ENCODE measurements around the gene DGCR6.
"Not testable (repeated sequence)": the region's sequence is repeated elsewhere in the genome, so short reads cannot be mapped to it uniquely, and the experiment has no call there.

Gene DGCR6

GRCh38 chr22:18905540-18906409 is at the start of gene DGCR6:
Gene DGCR6, plus strand, starts transcription at chr22:18906320. Its CDS starts 55 bp downstream, at chr22:18906375.
- Histone ChIP-seq H3K36me3 (ENCODE audit: insufficient read depth, low read length) (no peaks in the 10 kb centered on the region), H3K9ac (ENCODE audit: low read depth, low read length) (no peak within 1 kb of the TSS), H3K4me1 (ENCODE audit: insufficient read depth, low read length) (no peaks in the 10 kb centered on the region), H3K9me3 (ENCODE audit: control insufficient read depth, insufficient read depth, low read length) (no peaks in the 10 kb centered on the region)

DNA sequence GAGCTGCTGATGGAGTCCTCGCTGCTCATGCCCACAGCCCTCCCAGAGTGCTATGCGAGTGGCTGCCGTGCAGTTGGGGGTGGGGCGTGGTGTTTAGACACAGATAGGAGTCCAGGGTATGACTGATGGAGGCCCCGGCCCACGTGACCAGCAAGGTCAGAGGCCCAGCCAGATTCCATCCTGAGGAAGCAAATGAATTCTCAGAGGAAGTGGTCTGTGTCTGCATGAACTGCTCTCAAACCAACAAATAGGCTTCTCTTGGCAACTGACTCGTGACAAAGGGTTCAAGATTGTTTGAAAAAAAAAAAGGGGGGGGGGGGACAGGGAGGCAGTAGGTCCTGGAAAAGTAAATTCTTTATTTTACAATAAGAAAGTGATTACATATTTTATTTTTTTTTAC is 46.8 kb upstream of the DGCR6 start:
- H3K4me1 ChIP-seq (ENCODE audit: insufficient read depth, low read length); H3K9ac ChIP-seq (ENCODE audit: low read depth, low read length); H3K36me3 ChIP-seq (ENCODE audit: insufficient read depth, low read length); H3K9me3 ChIP-seq (ENCODE audit: control insufficient read depth, insufficient read depth, low read length): not testable (repeated sequence)

DNA sequence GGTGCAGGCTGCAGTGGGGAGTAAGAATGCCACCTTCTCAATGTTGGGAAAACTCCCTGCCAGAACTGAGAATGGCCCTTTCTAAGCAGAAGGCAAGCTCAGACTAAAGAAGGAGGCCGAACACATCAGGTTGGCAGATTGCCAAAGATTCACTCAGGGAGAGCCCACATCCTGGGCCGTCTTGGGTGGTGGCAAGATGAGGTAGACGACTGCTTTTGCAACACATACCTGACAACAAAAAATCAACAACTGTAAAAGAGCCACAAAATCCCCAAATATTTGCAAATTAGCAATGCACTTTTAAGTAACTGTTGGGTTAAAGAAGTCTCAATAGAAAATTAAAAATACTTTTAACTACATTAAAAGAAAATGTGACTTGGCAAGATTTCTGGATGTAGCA is 24.9 kb upstream of the DGCR6 start:
- not testable (repeated sequence) for H3K36me3 ChIP-seq (ENCODE audit: insufficient read depth, low read length); H3K9me3 ChIP-seq (ENCODE audit: control insufficient read depth, insufficient read depth, low read length); H3K4me1 ChIP-seq (ENCODE audit: insufficient read depth, low read length); H3K9ac ChIP-seq (ENCODE audit: low read depth, low read length)

DNA sequence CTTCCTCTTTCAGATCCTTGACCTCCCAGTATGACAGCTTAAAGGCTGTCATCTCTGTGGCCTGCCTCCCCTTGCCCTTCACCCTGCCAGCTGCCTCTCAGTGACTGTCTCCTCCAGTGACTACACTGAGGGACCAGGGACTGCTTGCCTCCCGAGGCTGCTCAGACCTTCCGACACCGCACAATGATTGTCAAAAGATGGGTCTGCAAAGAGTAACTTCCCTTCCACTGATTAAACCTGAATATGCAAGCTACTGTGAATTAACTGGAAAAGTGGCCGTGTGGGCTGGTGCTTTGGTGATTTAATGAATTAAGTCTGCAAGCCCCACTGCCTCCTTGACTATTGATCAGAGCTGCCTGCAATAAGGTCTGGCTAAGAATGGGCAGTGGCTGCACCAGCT is 21.7 kb upstream of the DGCR6 start:
- not testable (repeated sequence) for H3K9ac ChIP-seq (ENCODE audit: low read depth, low read length); H3K9me3 ChIP-seq (ENCODE audit: control insufficient read depth, insufficient read depth, low read length); H3K4me1 ChIP-seq (ENCODE audit: insufficient read depth, low read length); H3K36me3 ChIP-seq (ENCODE audit: insufficient read depth, low read length)

- Histone ChIP-seq H3K36me3 (ENCODE audit: insufficient read depth, low read length) (no peaks in the 10 kb centered on the region), H3K9me3 (ENCODE audit: control insufficient read depth, insufficient read depth, low read length) (no peaks in the 10 kb centered on the region), H3K4me1 (ENCODE audit: insufficient read depth, low read length) (no peaks in the 10 kb centered on the region), H3K9ac (ENCODE audit: low read depth, low read length) (no peak overlapping the region)
Measured at GRCh38 chr22:18888115-18888514, 18.0 kb upstream of the DGCR6 start.

DNA sequence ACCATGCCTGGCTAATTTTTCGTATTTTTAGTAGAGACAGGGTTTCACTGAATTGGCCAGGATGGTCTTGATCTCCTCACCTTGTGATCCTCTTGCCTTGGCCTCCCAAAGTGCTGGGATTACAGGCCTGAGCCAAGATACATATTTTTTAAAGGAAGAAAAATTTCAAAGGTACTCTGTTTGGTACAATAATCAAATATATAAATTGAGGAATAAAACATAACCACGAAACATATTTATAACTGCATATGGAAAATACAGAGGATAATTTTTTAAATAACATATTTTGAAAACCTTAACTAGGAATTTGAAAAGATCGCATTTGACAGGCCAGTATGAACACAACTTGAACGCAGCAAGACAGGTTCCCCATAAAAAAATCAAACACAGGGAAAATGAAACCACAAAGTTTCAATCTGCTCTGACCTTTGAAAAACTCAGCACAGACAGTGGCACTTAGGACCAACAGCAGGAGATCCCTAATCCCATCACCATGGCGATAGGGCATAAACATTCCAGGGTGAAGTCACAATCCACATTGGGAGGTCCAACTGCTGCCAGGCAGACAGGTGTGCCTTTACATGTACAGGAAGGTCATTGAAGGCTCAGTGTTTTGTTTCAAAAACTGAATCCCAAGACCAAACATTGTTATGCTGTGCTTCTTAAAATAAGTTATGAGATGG is 15.5 kb upstream of the DGCR6 start:
- H3K4me1 ChIP-seq (ENCODE audit: insufficient read depth, low read length); H3K9me3 ChIP-seq (ENCODE audit: control insufficient read depth, insufficient read depth, low read length); H3K9ac ChIP-seq (ENCODE audit: low read depth, low read length); H3K36me3 ChIP-seq (ENCODE audit: insufficient read depth, low read length): not testable (repeated sequence)

GRCh38 chr22:18893775-18894174 is 12.3 kb upstream of the DGCR6 start:
- H3K4me1 ChIP-seq (ENCODE audit: insufficient read depth, low read length); H3K36me3 ChIP-seq (ENCODE audit: insufficient read depth, low read length); H3K9ac ChIP-seq (ENCODE audit: low read depth, low read length); H3K9me3 ChIP-seq (ENCODE audit: control insufficient read depth, insufficient read depth, low read length): not testable (repeated sequence)

DNA sequence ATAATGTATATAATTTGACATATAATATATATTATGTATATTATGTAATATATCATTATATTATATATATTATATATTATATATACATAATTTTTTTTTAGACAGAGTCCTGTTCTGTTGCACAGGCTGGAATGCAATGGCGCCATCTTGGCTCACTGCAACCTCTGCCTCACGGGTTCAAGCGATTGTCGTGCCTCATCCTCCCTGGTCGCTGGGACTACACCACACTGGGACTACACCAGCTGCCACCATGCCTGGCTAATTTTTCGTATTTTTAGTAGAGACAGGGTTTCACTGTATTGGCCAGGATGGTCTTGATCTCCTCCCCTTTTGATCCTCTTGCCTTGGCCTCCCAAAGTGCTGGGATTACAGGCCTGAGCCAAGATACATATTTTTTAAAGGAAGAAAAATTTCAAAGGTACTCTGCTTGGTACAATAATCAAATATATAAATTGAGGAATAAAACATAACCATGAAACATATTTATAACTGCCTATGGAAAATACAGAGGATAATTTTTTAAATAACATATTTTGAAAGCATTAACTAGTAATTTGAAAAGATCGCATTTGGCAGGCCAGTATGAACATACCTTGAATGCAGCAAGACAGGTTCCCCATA is 10.0 kb upstream of the DGCR6 start:
- H3K4me1 ChIP-seq (ENCODE audit: insufficient read depth, low read length); H3K36me3 ChIP-seq (ENCODE audit: insufficient read depth, low read length); H3K9me3 ChIP-seq (ENCODE audit: control insufficient read depth, insufficient read depth, low read length); H3K9ac ChIP-seq (ENCODE audit: low read depth, low read length): not testable (repeated sequence)

DNA sequence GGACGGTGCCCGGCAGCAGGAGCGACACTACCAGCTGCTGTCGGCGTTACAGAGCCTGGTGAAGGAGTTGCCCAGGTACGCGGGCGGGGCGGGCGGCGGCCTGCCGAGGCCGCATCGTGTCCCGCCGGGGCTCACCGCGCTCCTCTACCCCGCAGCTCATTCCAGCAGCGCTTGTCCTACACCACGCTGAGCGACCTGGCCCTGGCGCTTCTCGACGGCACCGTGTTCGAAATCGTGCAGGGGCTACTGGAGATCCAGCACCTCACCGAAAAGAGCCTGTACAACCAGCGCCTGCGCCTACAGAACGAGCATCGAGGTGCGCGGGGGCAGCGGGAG is 258 bp downstream of the DGCR6 start:
- H3K4me1 ChIP-seq (ENCODE audit: insufficient read depth, low read length); H3K9me3 ChIP-seq (ENCODE audit: control insufficient read depth, insufficient read depth, low read length); H3K36me3 ChIP-seq (ENCODE audit: insufficient read depth, low read length); H3K9ac ChIP-seq (ENCODE audit: low read depth, low read length): not testable (repeated sequence)

GRCh38 chr22:18906896-18907295 is 776 bp downstream of the DGCR6 start:
- Histone ChIP-seq H3K9ac (ENCODE audit: low read depth, low read length) (no peak overlapping the region), H3K36me3 (ENCODE audit: insufficient read depth, low read length) (no peaks in the 10 kb centered on the region), H3K4me1 (ENCODE audit: insufficient read depth, low read length) (no peaks in the 10 kb centered on the region), H3K9me3 (ENCODE audit: control insufficient read depth, insufficient read depth, low read length) (no peaks in the 10 kb centered on the region)

DNA sequence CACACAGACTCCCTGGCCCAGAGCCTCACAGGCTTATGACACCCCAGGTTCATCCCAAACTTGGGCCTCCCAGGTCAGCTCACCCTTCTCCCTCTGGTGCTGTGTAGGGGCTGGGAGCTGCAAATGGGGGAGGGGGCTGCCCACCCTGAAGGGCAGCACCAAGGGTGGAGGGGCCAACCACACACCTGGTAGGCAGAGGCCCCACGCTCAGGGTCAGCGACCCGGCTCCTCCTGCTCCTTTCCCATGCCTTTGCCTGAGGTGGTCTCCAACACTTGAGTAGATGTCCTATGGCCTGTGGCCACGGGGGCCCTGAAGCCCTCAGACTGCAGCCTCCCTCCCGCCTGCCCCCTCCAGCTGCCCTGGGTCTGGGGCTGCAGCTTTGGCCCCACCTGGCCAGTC is 3.4 kb downstream of the DGCR6 start:
- Histone ChIP-seq H3K36me3 (ENCODE audit: insufficient read depth, low read length) (no peaks in the 10 kb centered on the region), H3K9me3 (ENCODE audit: control insufficient read depth, insufficient read depth, low read length) (no peaks in the 10 kb centered on the region), H3K4me1 (ENCODE audit: insufficient read depth, low read length) (no peaks in the 10 kb centered on the region), H3K9ac (ENCODE audit: low read depth, low read length) (no peak overlapping the region)

DNA sequence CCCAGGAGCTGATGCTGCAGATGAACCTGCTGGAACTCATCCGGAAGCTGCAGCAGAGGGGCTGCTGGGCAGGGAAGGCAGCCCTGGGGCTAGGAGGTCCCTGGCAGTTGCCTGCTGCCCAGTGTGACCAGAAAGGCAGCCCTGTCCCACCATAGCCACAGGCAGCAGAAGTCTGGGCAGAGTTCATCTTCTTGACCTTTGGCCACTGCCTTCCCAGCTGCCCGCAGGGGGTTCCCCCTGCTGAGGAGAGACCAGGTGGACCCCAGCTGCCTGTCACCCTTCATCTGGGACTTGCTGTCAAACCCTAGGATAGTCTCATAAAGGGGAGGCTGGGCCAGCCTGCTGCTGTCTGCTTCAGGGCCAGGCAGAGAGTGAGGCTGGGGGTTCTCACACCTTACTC is 5.4 kb downstream of the DGCR6 start:
- not testable (repeated sequence) for H3K9ac ChIP-seq (ENCODE audit: low read depth, low read length); H3K4me1 ChIP-seq (ENCODE audit: insufficient read depth, low read length); H3K9me3 ChIP-seq (ENCODE audit: control insufficient read depth, insufficient read depth, low read length); H3K36me3 ChIP-seq (ENCODE audit: insufficient read depth, low read length)

DNA sequence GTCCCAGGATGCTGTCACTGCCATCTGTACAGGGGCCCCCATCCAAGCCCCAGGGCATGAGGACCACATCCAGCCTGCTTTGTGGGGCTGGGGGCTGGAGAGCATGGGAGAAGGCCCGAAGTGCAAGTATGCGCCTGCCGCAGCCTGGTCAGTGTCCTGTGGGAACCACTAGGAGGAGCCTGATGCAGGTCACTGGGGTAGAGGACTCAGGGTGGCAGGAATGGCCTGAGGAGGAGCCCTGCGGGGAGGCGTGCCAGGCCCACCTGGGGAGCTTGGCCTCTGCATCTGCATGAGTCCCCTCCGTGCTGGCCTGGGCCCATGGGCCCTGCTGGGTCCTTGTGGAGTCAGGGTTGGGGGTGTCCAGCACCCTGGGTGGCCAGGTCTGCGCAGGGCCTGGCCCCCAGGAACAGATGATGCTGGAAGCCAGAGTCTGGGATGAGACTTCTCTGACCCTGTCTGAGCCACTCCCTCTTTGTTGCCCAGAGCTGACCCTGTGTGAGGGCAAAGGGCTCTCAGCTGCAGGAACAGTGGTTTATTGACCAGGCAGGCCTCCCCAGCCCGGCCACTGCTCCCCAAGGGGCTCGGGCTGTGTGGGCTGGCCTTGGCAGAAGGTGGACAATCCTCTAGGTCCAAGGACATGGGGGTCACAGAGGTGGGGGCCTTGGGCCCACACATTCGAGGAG is 6.3 kb downstream of the DGCR6 start:
- H3K36me3 ChIP-seq (ENCODE audit: insufficient read depth, low read length); H3K9me3 ChIP-seq (ENCODE audit: control insufficient read depth, insufficient read depth, low read length); H3K4me1 ChIP-seq (ENCODE audit: insufficient read depth, low read length); H3K9ac ChIP-seq (ENCODE audit: low read depth, low read length): not testable (repeated sequence)

DNA sequence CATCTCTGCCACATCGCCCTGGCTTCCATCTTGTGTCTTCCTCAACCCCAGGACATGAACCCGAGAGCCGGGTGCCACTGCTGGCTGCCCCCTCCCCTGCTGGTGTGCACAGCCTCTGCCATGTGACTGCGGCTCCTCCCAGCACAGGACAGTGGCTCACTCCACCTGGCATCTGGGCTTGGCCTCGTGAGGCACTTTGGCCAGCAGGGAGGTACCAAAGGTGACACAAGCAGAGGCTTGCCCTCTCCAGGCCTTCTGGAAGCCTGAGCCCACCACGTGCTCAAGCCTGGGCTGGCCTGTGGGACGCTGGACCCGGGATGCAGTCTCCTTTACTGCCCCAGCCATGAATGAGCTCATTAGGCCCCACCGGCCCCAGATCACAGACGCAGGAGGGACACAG is 8.4 kb downstream of the DGCR6 start:
- H3K4me1 ChIP-seq (ENCODE audit: insufficient read depth, low read length); H3K9ac ChIP-seq (ENCODE audit: low read depth, low read length); H3K9me3 ChIP-seq (ENCODE audit: control insufficient read depth, insufficient read depth, low read length); H3K36me3 ChIP-seq (ENCODE audit: insufficient read depth, low read length): not testable (repeated sequence)

DNA sequence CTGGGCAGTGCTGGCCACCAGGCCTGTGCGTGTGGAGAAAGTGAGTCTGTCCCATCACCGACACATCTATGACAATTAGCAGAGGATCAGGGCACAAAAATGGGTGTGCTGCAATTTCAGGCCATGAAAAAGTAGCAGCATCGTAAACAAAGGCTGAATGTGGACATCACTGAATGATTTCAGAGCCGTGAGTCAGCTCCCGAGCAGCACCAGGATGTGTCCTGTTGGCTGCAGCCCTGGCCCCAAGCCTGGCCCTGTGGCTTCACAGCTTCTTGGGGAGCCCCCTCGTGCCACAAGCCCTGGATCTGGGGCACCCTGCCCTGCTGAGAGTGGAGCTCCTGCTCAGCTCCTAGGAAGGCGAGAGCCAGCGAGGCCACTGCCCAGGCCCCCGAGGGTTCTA is 9.4 kb downstream of the DGCR6 start:
- not testable (repeated sequence) for H3K9ac ChIP-seq (ENCODE audit: low read depth, low read length); H3K36me3 ChIP-seq (ENCODE audit: insufficient read depth, low read length); H3K4me1 ChIP-seq (ENCODE audit: insufficient read depth, low read length); H3K9me3 ChIP-seq (ENCODE audit: control insufficient read depth, insufficient read depth, low read length)
